HCT116 (cell line): Measurements from ENCODE around the gene FTCDNL1. TPM values are rescaled to one million over a fixed set of nuclear protein-coding genes. Genes with fewer than 3 reads are reported as not detected.
A peak's percentile ranks its signal among the peaks of the same experiment; 100 is the strongest.

Experiments used
- ATAC-seq: fragments of 200-7000 bp; cut with Tn5 transposase; 2 replicates; pipeline ENCODE4 v1.9.1; 2020; ENCODE audit warnings: mild to moderate bottlenecking, moderate library complexity
- BruUV-seq: library from RNA; stranded (reverse); fragments of 400-500 nt; replicated peaks from 2 replicates; lab custom pipeline; 2021; lab: Mats Ljungman, UMichigan
- CTCF ChIA-PET: fragments of 300-600 bp; sonication (Branson Sonifier 250); formaldehyde crosslinking; loops from one replicate; lab custom pipeline; 2021; ENCODE audit warnings: antibody characterized with exemption; lab: Charles Lee
- POLR2A ChIA-PET: fragments of 300-600, 350-600 bp; sonication (Branson Sonifier 250); formaldehyde crosslinking; loops from one replicate; lab custom pipeline; 2021; ENCODE audit warnings: antibody characterized with exemption; lab: Charles Lee
- RAD21 ChIA-PET, 2 experiments: fragments of 300-600 bp; sonication (Branson Sonifier 250); formaldehyde crosslinking; loops; one replicate each; lab custom pipeline; 2023; ENCODE audit warnings: low total read pairs in 2 of 2; ENCODE audit not compliant: uncharacterized antibody in 2 of 2, unreplicated experiment in 2 of 2, low non-redundant PET in 1 of 2; lab: Charles Lee
- DNase-seq: peaks from one replicate; pipeline ENCODE4 v3.0.0-alpha.2; 2010; ENCODE audit warnings: low read depth, low spot score
- H2AFZ ChIP-seq: fragments of 200-600 bp; shearing (Covaris generic), sonication (generic); 2 replicates; pipeline ENCODE4 v1.6.1; 2017; ENCODE audit warnings: low read depth, mixed run types, mixed read lengths, antibody characterized with exemption, low read length; ENCODE audit not compliant: poor library complexity, severe bottlenecking
- H3K27ac ChIP-seq: 2 replicates; pipeline ENCODE4 v1.5.1; 2012; ENCODE audit warnings: low read depth, low read length
- H3K27me3 ChIP-seq: fragments of 200-600 bp; sonication (generic); 2 replicates; pipeline ENCODE4 v1.6.1; 2016; ENCODE audit warnings: mixed run types, low read length, mixed read lengths; ENCODE audit not compliant: insufficient read depth
- H3K36me3 ChIP-seq, 2 experiments: fragments of 200-500 bp in 1 of 2; fragments of 200-600 bp in 1 of 2; sonication (Bioruptor generic) in 1 of 2; sonication (generic) in 1 of 2; 2 replicates each; pipeline versions ENCODE4 v1.5.1 to v1.6.1; 2014 to 2016; ENCODE audit warnings: low read length in 2 of 2, inconsistent platforms in 1 of 2, mixed read lengths in 1 of 2, mixed run types in 1 of 2; ENCODE audit not compliant: insufficient read depth in 2 of 2, control insufficient read depth in 1 of 2
- H3K4me1 ChIP-seq, 2 experiments: fragments of 200-600 bp in 1 of 2; sonication (generic) in 1 of 2; 2 replicates each; pipeline versions ENCODE4 v1.5.1 to v1.6.1; 2012 to 2017; ENCODE audit warnings: low read length in 2 of 2, inconsistent platforms in 1 of 2, mild to moderate bottlenecking in 1 of 2, mixed read lengths in 1 of 2, mixed run types in 1 of 2, moderate library complexity in 1 of 2; ENCODE audit not compliant: insufficient read depth in 2 of 2, control insufficient read depth in 1 of 2
- H3K4me2 ChIP-seq: fragments of 200-600 bp; sonication (generic); 2 replicates; pipeline ENCODE4 v1.6.1; 2017; ENCODE audit warnings: mixed run types, low read length, mixed read lengths
- H3K4me3 ChIP-seq, 2 experiments: fragments of 200-600 bp in 1 of 2; sonication (generic) in 1 of 2; replicated peaks in 1 of 2; 2 replicates each; pipeline ENCODE4 v1.5.1; 2011 to 2016; ENCODE audit warnings: low read length in 2 of 2, control low read depth in 1 of 2, low read depth in 1 of 2, mild to moderate bottlenecking in 1 of 2, mixed read lengths in 1 of 2, mixed run types in 1 of 2
- H3K79me2 ChIP-seq: fragments of 200-600 bp; sonication (generic); 2 replicates; pipeline ENCODE4 v1.6.1; 2017; ENCODE audit warnings: mild to moderate bottlenecking, mixed run types, low read length, moderate library complexity, mixed read lengths; ENCODE audit not compliant: insufficient read depth
- H3K9ac ChIP-seq: fragments of 200-600 bp; sonication (generic); 2 replicates; pipeline ENCODE4 v1.6.1; 2016; ENCODE audit warnings: low read length, mixed read lengths
- H3K9me2 ChIP-seq: fragments of 200-600 bp; sonication (generic), shearing (Covaris generic); 2 replicates; pipeline ENCODE4 v1.6.1; 2017; ENCODE audit warnings: mixed run types, mild to moderate bottlenecking, moderate library complexity; ENCODE audit not compliant: insufficient read depth
- H3K9me3 ChIP-seq, 2 experiments: fragments of 200-500 bp in 1 of 2; fragments of 200-600 bp in 1 of 2; sonication (Bioruptor generic) in 1 of 2; sonication (generic) in 1 of 2; 2 replicates each; pipeline ENCODE4 v1.6.1; 2014 to 2017; ENCODE audit warnings: low read length in 2 of 2, mixed read lengths in 2 of 2, inconsistent platforms in 1 of 2, low read depth in 1 of 2, mild to moderate bottlenecking in 1 of 2, mixed run types in 1 of 2, moderate library complexity in 1 of 2; ENCODE audit not compliant: control insufficient read depth in 1 of 2, insufficient read depth in 1 of 2
- H4K20me1 ChIP-seq: fragments of 200-600 bp; sonication (generic), shearing (Covaris generic); 2 replicates; pipeline ENCODE4 v1.6.1; 2017; ENCODE audit warnings: mixed run types, mild to moderate bottlenecking, moderate library complexity; ENCODE audit not compliant: insufficient read depth
- ATF3 ChIP-seq: IDR thresholded peaks from 2 replicates; pipeline ENCODE4 v1.6.1; 2012
- CEBPB ChIP-seq: IDR thresholded peaks from 2 replicates; pipeline ENCODE4 v1.6.1; 2012; ENCODE audit warnings: low read depth
- EZH2phosphoT487 ChIP-seq: fragments of 200-600 bp; IDR thresholded peaks from 2 replicates; pipeline ENCODE4 v1.6.1; 2018; ENCODE audit warnings: antibody characterized with exemption, borderline replicate concordance
- FOSL1 ChIP-seq: IDR thresholded peaks from 2 replicates; pipeline ENCODE4 v1.6.1; 2012; ENCODE audit warnings: low read depth
- POLR2AphosphoS5 ChIP-seq: IDR thresholded peaks from 2 replicates; pipeline ENCODE4 v1.6.1; 2011; ENCODE audit warnings: mild to moderate bottlenecking, low read depth, low read length, moderate library complexity
- RAD21 ChIP-seq: IDR thresholded peaks from 2 replicates; pipeline ENCODE4 v1.6.1; 2012; ENCODE audit warnings: low read depth, mild to moderate bottlenecking
- ZBTB33 ChIP-seq: IDR thresholded peaks from 2 replicates; pipeline ENCODE4 v1.6.1; 2011; ENCODE audit warnings: mild to moderate bottlenecking, low read length, moderate library complexity; ENCODE audit not compliant: insufficient replicate concordance; ENCODE audit errors: extremely low read depth
- ZNF274 ChIP-seq: fragments of 200-500 bp; sonication (Bioruptor generic); IDR thresholded peaks from 2 replicates; pipeline ENCODE4 v1.6.1; 2014; ENCODE audit warnings: mild to moderate bottlenecking, low read depth, low read length, inconsistent platforms
- intact Hi-C: fragments of 100-400 bp; cut with micrococcal nuclease; formaldehyde crosslinking; loops from 2 replicates; pipeline ENCODE4 v1.10.0; 2022
- total RNA-seq: library from RNA; stranded (reverse); gene quantifications from one replicate; pipeline ENCODE4 v1.2.1, GENCODE V29; 2021; ENCODE audit not compliant: unreplicated experiment
- TF ChIP-seq, protein P1 (sequence below), 3 experiments: fragments of 200-600 bp in 1 of 3; sonication (generic) in 1 of 3; IDR thresholded peaks in 2 of 3; conservative IDR thresholded peaks in 1 of 3; 2 replicates each; pipeline ENCODE4 v1.5.1; 2012 to 2017; ENCODE audit warnings: low read depth in 2 of 3, low read length in 2 of 3, antibody characterized with exemption in 1 of 3, borderline replicate concordance in 1 of 3, control low read depth in 1 of 3, mild to moderate bottlenecking in 1 of 3, mixed read lengths in 1 of 3, mixed run types in 1 of 3, moderate library complexity in 1 of 3; ENCODE audit not compliant: insufficient read depth in 1 of 3
- TF ChIP-seq, protein P2 (sequence below): IDR thresholded peaks from 2 replicates; pipeline ENCODE4 v1.6.1; 2012
- TF ChIP-seq, protein P3 (sequence below): IDR thresholded peaks from 2 replicates; pipeline ENCODE4 v1.6.1; 2012; ENCODE audit warnings: low read depth

FTCDNL1 gene
- total RNA-seq, 1 experiment from 2014 or later = 2.6 TPM

DNA sequence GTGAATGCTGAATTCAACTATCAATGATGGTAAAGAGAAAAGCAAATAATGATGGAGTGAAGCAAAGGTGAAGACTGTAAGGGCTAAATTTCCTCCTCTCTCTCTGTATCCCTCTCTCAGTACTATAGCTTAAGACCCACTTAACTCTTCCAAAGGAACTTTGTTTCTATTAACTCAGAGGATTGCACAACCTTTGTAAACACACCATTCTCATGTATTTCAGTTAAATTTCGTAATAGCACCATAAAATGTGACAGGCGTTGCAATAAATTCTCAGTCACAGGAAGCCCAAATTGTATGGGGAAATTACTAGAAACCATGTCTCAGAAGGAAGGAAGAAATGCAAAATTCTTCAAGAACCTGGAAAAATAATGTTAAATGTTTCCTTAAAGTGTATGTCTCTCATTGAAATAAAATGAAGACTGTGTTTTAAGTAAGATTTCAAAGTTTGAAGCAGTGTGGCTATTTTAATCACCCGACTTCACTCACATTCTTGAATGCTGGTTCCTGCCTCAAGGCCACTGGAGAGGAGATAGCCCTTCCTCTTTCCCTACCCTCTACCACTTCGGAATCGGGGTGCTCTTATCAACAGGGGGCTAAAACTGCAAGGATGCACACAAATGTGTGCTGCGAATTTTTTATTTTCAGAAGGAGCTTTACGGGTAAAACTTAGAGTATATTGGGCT, 112.1 kb downstream of the FTCDNL1 start:
- RAD21 ChIA-PET = no interaction called here

More for the DNA sequence above, 112.1 kb downstream of the FTCDNL1 start:
- H3K9me3 ChIP-seq = no peaks in the 10 kb centered on the region
- H3K27ac ChIP-seq = no peak overlapping the region
- H3K9me2 ChIP-seq = no peaks in the 10 kb centered on the region
- ChIA-PET POLR2A (no interaction called here), CTCF (interaction anchor here (1.2 to 3.4 kb wide), 5 partner anchors 35 to 1441 kb away, joined by 3 to 22 read pairs (median 7); no protein-coding TSS in a partner anchor)
- no peak; the same call in 1 of the 2 replicates for TF ChIP-seq CEBPB
- TF ChIP-seq ZBTB33 = no peak
- TF ChIP-seq, protein P1, sequence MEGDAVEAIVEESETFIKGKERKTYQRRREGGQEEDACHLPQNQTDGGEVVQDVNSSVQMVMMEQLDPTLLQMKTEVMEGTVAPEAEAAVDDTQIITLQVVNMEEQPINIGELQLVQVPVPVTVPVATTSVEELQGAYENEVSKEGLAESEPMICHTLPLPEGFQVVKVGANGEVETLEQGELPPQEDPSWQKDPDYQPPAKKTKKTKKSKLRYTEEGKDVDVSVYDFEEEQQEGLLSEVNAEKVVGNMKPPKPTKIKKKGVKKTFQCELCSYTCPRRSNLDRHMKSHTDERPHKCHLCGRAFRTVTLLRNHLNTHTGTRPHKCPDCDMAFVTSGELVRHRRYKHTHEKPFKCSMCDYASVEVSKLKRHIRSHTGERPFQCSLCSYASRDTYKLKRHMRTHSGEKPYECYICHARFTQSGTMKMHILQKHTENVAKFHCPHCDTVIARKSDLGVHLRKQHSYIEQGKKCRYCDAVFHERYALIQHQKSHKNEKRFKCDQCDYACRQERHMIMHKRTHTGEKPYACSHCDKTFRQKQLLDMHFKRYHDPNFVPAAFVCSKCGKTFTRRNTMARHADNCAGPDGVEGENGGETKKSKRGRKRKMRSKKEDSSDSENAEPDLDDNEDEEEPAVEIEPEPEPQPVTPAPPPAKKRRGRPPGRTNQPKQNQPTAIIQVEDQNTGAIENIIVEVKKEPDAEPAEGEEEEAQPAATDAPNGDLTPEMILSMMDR (IDR thresholded peaks at IDR 0.05 in 2 of 3, conservative IDR thresholded peaks at IDR 0.05 in 1 of 3; ENCODE audit: borderline replicate concordance in 1 of 3, insufficient read depth in 1 of 3, low read depth in 2 of 3, low read length in 2 of 3) = no peak
- TF ChIP-seq ZNF274 = no peak
- TF ChIP-seq RAD21 = no peak
- no peak for TF ChIP-seq POLR2AphosphoS5
- TF ChIP-seq, protein P2, sequence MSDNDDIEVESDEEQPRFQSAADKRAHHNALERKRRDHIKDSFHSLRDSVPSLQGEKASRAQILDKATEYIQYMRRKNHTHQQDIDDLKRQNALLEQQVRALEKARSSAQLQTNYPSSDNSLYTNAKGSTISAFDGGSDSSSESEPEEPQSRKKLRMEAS = no peak
- no peak for TF ChIP-seq FOSL1
- TF ChIP-seq, protein P3, sequence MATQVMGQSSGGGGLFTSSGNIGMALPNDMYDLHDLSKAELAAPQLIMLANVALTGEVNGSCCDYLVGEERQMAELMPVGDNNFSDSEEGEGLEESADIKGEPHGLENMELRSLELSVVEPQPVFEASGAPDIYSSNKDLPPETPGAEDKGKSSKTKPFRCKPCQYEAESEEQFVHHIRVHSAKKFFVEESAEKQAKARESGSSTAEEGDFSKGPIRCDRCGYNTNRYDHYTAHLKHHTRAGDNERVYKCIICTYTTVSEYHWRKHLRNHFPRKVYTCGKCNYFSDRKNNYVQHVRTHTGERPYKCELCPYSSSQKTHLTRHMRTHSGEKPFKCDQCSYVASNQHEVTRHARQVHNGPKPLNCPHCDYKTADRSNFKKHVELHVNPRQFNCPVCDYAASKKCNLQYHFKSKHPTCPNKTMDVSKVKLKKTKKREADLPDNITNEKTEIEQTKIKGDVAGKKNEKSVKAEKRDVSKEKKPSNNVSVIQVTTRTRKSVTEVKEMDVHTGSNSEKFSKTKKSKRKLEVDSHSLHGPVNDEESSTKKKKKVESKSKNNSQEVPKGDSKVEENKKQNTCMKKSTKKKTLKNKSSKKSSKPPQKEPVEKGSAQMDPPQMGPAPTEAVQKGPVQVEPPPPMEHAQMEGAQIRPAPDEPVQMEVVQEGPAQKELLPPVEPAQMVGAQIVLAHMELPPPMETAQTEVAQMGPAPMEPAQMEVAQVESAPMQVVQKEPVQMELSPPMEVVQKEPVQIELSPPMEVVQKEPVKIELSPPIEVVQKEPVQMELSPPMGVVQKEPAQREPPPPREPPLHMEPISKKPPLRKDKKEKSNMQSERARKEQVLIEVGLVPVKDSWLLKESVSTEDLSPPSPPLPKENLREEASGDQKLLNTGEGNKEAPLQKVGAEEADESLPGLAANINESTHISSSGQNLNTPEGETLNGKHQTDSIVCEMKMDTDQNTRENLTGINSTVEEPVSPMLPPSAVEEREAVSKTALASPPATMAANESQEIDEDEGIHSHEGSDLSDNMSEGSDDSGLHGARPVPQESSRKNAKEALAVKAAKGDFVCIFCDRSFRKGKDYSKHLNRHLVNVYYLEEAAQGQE = no peak
- TF ChIP-seq EZH2phosphoT487 = no peak
- TF ChIP-seq ATF3 = no peak
- no peak overlapping the region for H3K9ac ChIP-seq
- DNase-seq (no peak), ATAC-seq (no peak)
- H3K4me2 ChIP-seq = no peak overlapping the region
- H3K27me3 ChIP-seq = peaks cover 8% of the 10 kb centered on the region; the same call in 1 of the 2 replicates
- no peaks in the 10 kb centered on the region for H3K36me3 ChIP-seq
- H3K4me1 ChIP-seq = no peaks in the 10 kb centered on the region
- no peak overlapping the region for H3K4me3 ChIP-seq
- no peaks in the 10 kb centered on the region for H3K79me2 ChIP-seq
- H4K20me1 ChIP-seq = no peaks in the 10 kb centered on the region
- intact Hi-C loops = loop anchor here (1.0 to 5.0 kb wide), 2 partner anchors 35 to 142 kb away; no protein-coding TSS in a partner anchor
- no TSS peak for BruUV-seq
- H2AFZ ChIP-seq = peak overlapping the region; percentile 44
